NT2/D1 (cell line): Measurements from ENCODE around the gene RPS6KB2.

Experiments
- SUZ12 ChIP-seq: IDR thresholded peaks from 2 replicates; pipeline ENCODE4 v1.6.1; 2011; ENCODE audit not compliant: insufficient read length, insufficient read depth; ENCODE audit errors: extremely low read depth
- YY1 ChIP-seq: IDR thresholded peaks from 2 replicates; pipeline ENCODE4 v1.6.1; 2011; ENCODE audit not compliant: insufficient read length, insufficient read depth

DNA sequence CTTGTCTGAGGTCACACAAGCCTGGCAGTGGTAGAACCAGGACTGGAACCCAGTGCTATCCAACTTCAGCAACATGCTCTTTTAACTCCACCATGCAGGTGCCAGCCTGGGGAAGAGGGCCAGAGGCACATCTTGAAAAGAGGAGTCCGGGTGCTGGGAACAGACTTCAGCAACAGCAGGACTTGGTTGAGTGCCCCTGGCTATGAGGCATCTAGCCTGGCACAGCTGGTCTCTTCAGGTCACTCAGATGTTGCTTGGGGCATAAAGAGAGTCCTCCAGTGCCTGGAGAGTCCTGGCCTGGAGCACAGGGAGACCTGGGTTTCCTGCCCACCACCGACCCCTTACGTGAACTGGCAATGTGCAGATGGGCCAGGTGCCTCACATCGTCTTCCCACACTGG lies 49.8 kb upstream of the RPS6KB2 start:
- TF ChIP-seq SUZ12: no peak
- TF ChIP-seq YY1: no peak
